GM18505 (cell line): ENCODE measurements around the gene SLIT3.

ENCODE experiments used
- ATAC-seq: cut with Tn5 transposase; IDR thresholded peaks from one replicate; pipeline ENCODE4 v1.9.1; 2021; ENCODE audit not compliant: unreplicated experiment
- POLR2A ChIP-seq: IDR thresholded peaks from 4 replicates; pipeline ENCODE4 v1.6.1; 2011; ENCODE audit warnings: borderline replicate concordance; ENCODE audit not compliant: insufficient read depth, insufficient read length; ENCODE audit errors: extremely low read depth

Gene SLIT3

GRCh38 chr5:169272731-169273427, 28.1 kb downstream of the SLIT3 start:
- no peak for TF ChIP-seq POLR2A
- ATAC-seq: no peak

- no peak for TF ChIP-seq POLR2A
- ATAC-seq: no peak
Observed at GRCh38 chr5:169272111-169272510, 28.8 kb downstream of the SLIT3 start.

GRCh38 chr5:169270827-169271226, 30.1 kb downstream of the SLIT3 start:
- TF ChIP-seq POLR2A: no peak
- no peak for ATAC-seq

- ATAC-seq: no peak
- TF ChIP-seq POLR2A: no peak
Observed at GRCh38 chr5:169268019-169268418, 32.9 kb downstream of the SLIT3 start.

- ATAC-seq: no peak
- no peak for TF ChIP-seq POLR2A
Observed at GRCh38 chr5:169265888-169266287, 35.1 kb downstream of the SLIT3 start.

- ATAC-seq: no peak
- TF ChIP-seq POLR2A: no peak
Observed at GRCh38 chr5:169263591-169263990, 37.3 kb downstream of the SLIT3 start.

GRCh38 chr5:169260896-169261569, 39.9 kb downstream of the SLIT3 start:
- no peak for TF ChIP-seq POLR2A
- ATAC-seq: no peak

GRCh38 chr5:169258372-169259000, 42.5 kb downstream of the SLIT3 start:
- TF ChIP-seq POLR2A: no peak
- no peak for ATAC-seq

GRCh38 chr5:169256191-169256590, 44.7 kb downstream of the SLIT3 start:
- ATAC-seq: no peak
- no peak for TF ChIP-seq POLR2A

- TF ChIP-seq POLR2A: no peak
- ATAC-seq: no peak
Observed at GRCh38 chr5:169253071-169253470, 47.9 kb downstream of the SLIT3 start.

- no peak for TF ChIP-seq POLR2A
- no peak for ATAC-seq
Observed at GRCh38 chr5:169251333-169252084, 49.4 kb downstream of the SLIT3 start.

- TF ChIP-seq POLR2A: no peak
- no peak for ATAC-seq
Observed at GRCh38 chr5:169250887-169251286, 50.1 kb downstream of the SLIT3 start.

- no peak for TF ChIP-seq POLR2A
- ATAC-seq: no peak
Observed at GRCh38 chr5:169248996-169249395, 51.9 kb downstream of the SLIT3 start.
